Measurements from ENCODE around the gene MT1M. TPM values are rescaled to one million over a fixed set of nuclear protein-coding genes. Genes with fewer than 3 reads are reported as not detected.

MT1M gene
- total RNA-seq, 1 donor from 2014 or later = 29.8 TPM

GRCh38 chr16:56636616-56637413 lies 4.4 kb downstream of the MT1M start:
- intact Hi-C loops (cut with DNase I) = no loop called here
- Histone ChIP-seq H3K27ac (no peak overlapping the region), H3K36me3 (no peaks in the 10 kb centered on the region), H3K27me3 (ENCODE audit: low read depth) (peaks cover 71% of the 10 kb centered on the region), H3K4me1 (peaks cover 42% of the 10 kb centered on the region), H3K9me3 (no peaks in the 10 kb centered on the region), H3K4me3 (no peak overlapping the region)
- TF ChIP-seq CTCF (IDR thresholded peaks at IDR 0.05) = no peak
- DNase-seq = no peak
- ATAC-seq = no peak

DNA sequence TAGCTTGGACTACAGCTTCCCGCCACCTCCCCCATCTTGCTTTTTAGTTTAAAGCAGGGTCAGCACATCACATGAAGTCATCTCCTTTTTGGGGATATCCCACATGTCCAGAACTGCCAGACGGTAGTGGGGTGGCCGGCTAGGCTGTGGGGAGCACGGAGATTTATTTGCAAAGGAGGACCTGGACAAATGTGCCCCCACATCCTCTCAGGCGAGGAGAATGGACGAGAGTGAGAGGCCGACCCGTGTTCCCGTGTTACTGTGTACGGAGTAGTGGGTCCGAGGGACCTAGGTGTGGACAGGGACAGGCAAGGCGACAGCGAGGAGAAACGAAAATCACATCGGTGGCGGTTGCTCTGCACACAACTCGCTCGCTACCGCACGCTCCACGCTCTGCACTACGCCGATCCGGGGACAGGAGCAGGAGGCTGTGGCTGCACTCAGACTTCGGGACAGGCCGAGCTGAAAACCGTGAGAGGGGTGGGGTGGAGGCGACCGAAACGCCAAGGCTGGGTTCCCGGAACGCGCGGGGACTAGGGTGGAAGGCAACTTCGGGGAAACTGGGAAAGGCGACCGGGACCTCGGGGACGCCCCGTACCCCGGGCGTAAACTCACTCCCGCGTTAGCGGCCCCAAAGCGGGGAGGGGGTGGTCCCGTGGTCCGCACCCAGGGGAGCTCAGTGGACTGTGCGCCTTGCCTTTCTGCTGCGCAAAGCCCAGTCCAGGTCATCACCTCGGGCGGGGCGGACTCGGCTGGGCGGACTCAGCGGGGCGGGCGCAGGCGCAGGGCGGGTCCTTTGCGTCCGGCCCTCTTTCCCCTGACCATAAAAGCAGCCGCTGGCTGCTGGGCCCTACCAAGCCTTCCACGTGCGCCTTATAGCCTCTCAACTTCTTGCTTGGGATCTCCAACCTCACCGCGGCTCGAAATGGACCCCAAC lies 5.6 kb downstream of the MT1M start, which contains the start of gene MT1A:
Gene MT1A (plus strand): TSS at position 853 of the 937 bp plus-strand sequence. CDS start 73 bp downstream, at position 926.
- H3K4me3 ChIP-seq = peak within 1 kb of the TSS; percentile 57
- H3K4me1 ChIP-seq = peaks cover 39% of the 10 kb centered on the region
- TF ChIP-seq CTCF (IDR thresholded peaks at IDR 0.05) = no peak
- ATAC-seq (peak; percentile 81 to 84), DNase-seq (peak; percentile 74)
- peaks cover 60% of the 10 kb centered on the region for H3K27me3 ChIP-seq (ENCODE audit: low read depth)
- peak within 1 kb of the TSS; percentile 67 for H3K27ac ChIP-seq
- intact Hi-C loops (cut with DNase I) = no loop called here
- H3K36me3 ChIP-seq = no peaks in the 10 kb centered on the region
- no peaks in the 10 kb centered on the region for H3K9me3 ChIP-seq

GRCh38 chr16:56639045-56639444 lies 6.6 kb downstream of the MT1M start:
- H3K36me3 ChIP-seq = no peaks in the 10 kb centered on the region
- ATAC-seq = no peak
- peak overlapping the region; percentile 67 for H3K27ac ChIP-seq
- no peak overlapping the region for H3K4me3 ChIP-seq
- H3K9me3 ChIP-seq = no peaks in the 10 kb centered on the region
- TF ChIP-seq CTCF (IDR thresholded peaks at IDR 0.05) = no peak
- H3K4me1 ChIP-seq = peaks cover 44% of the 10 kb centered on the region
- intact Hi-C loops (cut with DNase I) = no loop called here
- no peak for DNase-seq
- H3K27me3 ChIP-seq (ENCODE audit: low read depth) = peaks cover 52% of the 10 kb centered on the region

DNA sequence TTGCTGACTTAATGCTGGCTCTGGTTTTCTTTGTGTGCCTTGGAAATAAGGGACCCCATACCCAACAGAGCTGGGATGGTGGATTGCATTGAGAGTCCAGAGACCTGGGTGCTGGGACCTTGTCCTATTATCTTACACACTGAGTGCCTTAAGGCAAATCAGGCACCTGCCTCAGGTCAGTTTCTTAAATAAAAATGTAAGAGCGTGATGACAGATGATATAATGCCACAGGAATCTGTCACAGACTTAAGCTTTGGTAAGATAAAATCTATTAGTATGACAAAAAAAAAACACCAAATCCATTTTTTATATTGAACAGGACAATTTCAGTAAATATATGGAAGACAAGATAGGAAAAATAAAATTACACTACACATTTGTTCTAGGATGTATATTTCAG lies 7.6 kb downstream of the MT1M start:
- ATAC-seq (no peak), DNase-seq (no peak)
- H3K27ac ChIP-seq = no peak overlapping the region
- H3K9me3 ChIP-seq = no peaks in the 10 kb centered on the region
- H3K4me1 ChIP-seq = peaks cover 41% of the 10 kb centered on the region
- H3K4me3 ChIP-seq = no peak overlapping the region
- intact Hi-C loops (cut with DNase I) = no loop called here
- H3K36me3 ChIP-seq = no peaks in the 10 kb centered on the region
- TF ChIP-seq CTCF (IDR thresholded peaks at IDR 0.05) = no peak
- H3K27me3 ChIP-seq (ENCODE audit: low read depth) = peaks cover 46% of the 10 kb centered on the region

GRCh38 chr16:56641166-56641565 lies 8.7 kb downstream of the MT1M start:
- intact Hi-C loops (cut with DNase I) = no loop called here
- H3K4me1 ChIP-seq = peaks cover 32% of the 10 kb centered on the region
- ATAC-seq = no peak
- H3K9me3 ChIP-seq = no peaks in the 10 kb centered on the region
- peaks cover 39% of the 10 kb centered on the region for H3K27me3 ChIP-seq (ENCODE audit: low read depth)
- H3K36me3 ChIP-seq = no peaks in the 10 kb centered on the region
- H3K4me3 ChIP-seq = no peak overlapping the region
- H3K27ac ChIP-seq = no peak overlapping the region
- TF ChIP-seq CTCF (IDR thresholded peaks at IDR 0.05) = no peak
- no peak for DNase-seq

Data from lower lobe of right lung (tissue), 2 donors.